ENCODE measurements around the gene SLC49A3. TPM values are rescaled to one million over a fixed set of nuclear protein-coding genes. Genes with fewer than 3 reads are reported as not detected.
"Not testable (repeated sequence)": the region's sequence is repeated elsewhere in the genome, so short reads cannot be mapped to it uniquely, and the experiment has no call there.

Gene SLC49A3
- total RNA-seq, 1 experiment from 2014 or later: not detected

GRCh38 chr4:675036-675882 is 13.7 kb downstream of the SLC49A3 start:
- Histone ChIP-seq H3K4me3 (peak overlapping the region; percentile 81), H3K27ac (peak overlapping the region; percentile 82), H3K4me1 (peaks cover 37% of the 10 kb centered on the region)

GRCh38 chr4:674172-675035 is 14.5 kb downstream of the SLC49A3 start, which contains the start of the genes ATP5ME and MYL5:
Gene ATP5ME (minus strand): TSS chr4:674276. CDS start chr4:674247, 29 bp downstream.
Gene MYL5 (plus strand): TSS chr4:674542. CDS start chr4:678027, 3,485 bp downstream.
- H3K4me1 ChIP-seq: peaks cover 37% of the 10 kb centered on the region
- no peaks in the 10 kb centered on the region for H3K27me3 ChIP-seq
- peak within 1 kb of the TSS; percentile 82 for H3K27ac ChIP-seq
- H3K9me3 ChIP-seq (replicated peaks): no peaks in the 10 kb centered on the region
- peaks cover 25% of the 10 kb centered on the region for H3K36me3 ChIP-seq
- H3K4me3 ChIP-seq: peak within 1 kb of the TSS; percentile 81
- DNase-seq: peak; percentile 97

More at GRCh38 chr4:675036-675882, 13.7 kb downstream of the SLC49A3 start:
- Histone ChIP-seq H3K9me3 (replicated peaks) (no peaks in the 10 kb centered on the region), H3K36me3 (peaks cover 25% of the 10 kb centered on the region), H3K27me3 (no peaks in the 10 kb centered on the region)
- DNase-seq: no peak

GRCh38 chr4:673349-674091 is 15.4 kb downstream of the SLC49A3 start:
- peak overlapping the region; percentile 38; the same call in 1 of the 2 replicates for H3K27ac ChIP-seq
- H3K27me3 ChIP-seq: no peaks in the 10 kb centered on the region
- peak overlapping the region; percentile 81 for H3K4me3 ChIP-seq
- peak; percentile 36 for DNase-seq
- H3K9me3 ChIP-seq (replicated peaks): no peaks in the 10 kb centered on the region
- H3K36me3 ChIP-seq: peaks cover 25% of the 10 kb centered on the region
- H3K4me1 ChIP-seq: peaks cover 34% of the 10 kb centered on the region

GRCh38 chr4:671769-672168 is 17.2 kb downstream of the SLC49A3 start:
- no peaks in the 10 kb centered on the region for H3K27me3 ChIP-seq
- no peak overlapping the region for H3K4me3 ChIP-seq
- H3K27ac ChIP-seq: no peak overlapping the region
- no peaks in the 10 kb centered on the region for H3K9me3 ChIP-seq (replicated peaks)
- H3K4me1 ChIP-seq: peaks cover 16% of the 10 kb centered on the region
- peaks cover 25% of the 10 kb centered on the region for H3K36me3 ChIP-seq
- DNase-seq: no peak

GRCh38 chr4:669806-670559 is 19.0 kb downstream of the SLC49A3 start:
- DNase-seq; H3K27me3 ChIP-seq; H3K4me3 ChIP-seq; H3K9me3 ChIP-seq (replicated peaks); H3K27ac ChIP-seq; H3K4me1 ChIP-seq: not testable (repeated sequence)
- H3K36me3 ChIP-seq: peaks cover 25% of the 10 kb centered on the region

GRCh38 chr4:668219-668618 is 20.7 kb downstream of the SLC49A3 start:
- H3K4me3 ChIP-seq; DNase-seq; H3K27ac ChIP-seq; H3K4me1 ChIP-seq; H3K9me3 ChIP-seq (replicated peaks); H3K27me3 ChIP-seq: not testable (repeated sequence)
- peaks cover 25% of the 10 kb centered on the region for H3K36me3 ChIP-seq

- DNase-seq: no peak
- Histone ChIP-seq H3K36me3 (peaks cover 19% of the 10 kb centered on the region), H3K4me1 (no peaks in the 10 kb centered on the region), H3K27me3 (no peaks in the 10 kb centered on the region), H3K27ac (no peak overlapping the region), H3K4me3 (no peak overlapping the region), H3K9me3 (replicated peaks) (no peaks in the 10 kb centered on the region)
Observed at GRCh38 chr4:667545-667925, 21.4 kb downstream of the SLC49A3 start.

- DNase-seq: no peak
- Histone ChIP-seq H3K9me3 (replicated peaks) (no peaks in the 10 kb centered on the region), H3K27me3 (no peaks in the 10 kb centered on the region), H3K27ac (no peak overlapping the region), H3K4me3 (no peak overlapping the region), H3K4me1 (no peaks in the 10 kb centered on the region), H3K36me3 (peaks cover 15% of the 10 kb centered on the region)
Observed at GRCh38 chr4:666822-667544, 22.0 kb downstream of the SLC49A3 start.

GRCh38 chr4:666436-666810 is 22.5 kb downstream of the SLC49A3 start:
- Histone ChIP-seq H3K4me1 (no peaks in the 10 kb centered on the region), H3K36me3 (peaks cover 9% of the 10 kb centered on the region), H3K4me3 (no peak overlapping the region), H3K27ac (no peak overlapping the region), H3K27me3 (no peaks in the 10 kb centered on the region), H3K9me3 (replicated peaks) (no peaks in the 10 kb centered on the region)
- DNase-seq: no peak

- Histone ChIP-seq H3K36me3 (peaks cover 4% of the 10 kb centered on the region; the same call in 1 of the 2 replicates), H3K9me3 (replicated peaks) (no peaks in the 10 kb centered on the region), H3K4me1 (no peaks in the 10 kb centered on the region), H3K4me3 (no peak overlapping the region), H3K27ac (no peak overlapping the region), H3K27me3 (no peaks in the 10 kb centered on the region)
- peak in 1 of 2 experiments; percentile 24 for DNase-seq
Observed at GRCh38 chr4:665751-666435, 23.1 kb downstream of the SLC49A3 start.

- Histone ChIP-seq H3K4me3 (no peak overlapping the region), H3K27me3 (no peaks in the 10 kb centered on the region), H3K36me3 (no peaks in the 10 kb centered on the region), H3K4me1 (no peaks in the 10 kb centered on the region), H3K9me3 (replicated peaks) (no peaks in the 10 kb centered on the region), H3K27ac (no peak overlapping the region)
- DNase-seq: no peak
Observed at GRCh38 chr4:665381-665750, 23.6 kb downstream of the SLC49A3 start.

- no peak overlapping the region for H3K27ac ChIP-seq
- no peaks in the 10 kb centered on the region for H3K4me1 ChIP-seq
- H3K36me3 ChIP-seq: no peaks in the 10 kb centered on the region
- H3K27me3 ChIP-seq: no peaks in the 10 kb centered on the region
- no peak for DNase-seq
- H3K4me3 ChIP-seq: no peak overlapping the region
- no peaks in the 10 kb centered on the region for H3K9me3 ChIP-seq (replicated peaks)
Observed at GRCh38 chr4:664713-665231, 24.2 kb downstream of the SLC49A3 start.
